SK-N-SH (cell line): Measurements from ENCODE around the gene B4GALT6. TPM values are rescaled to one million over a fixed set of nuclear protein-coding genes. Genes with fewer than 3 reads are reported as not detected.

Experiments used
- CTCF ChIA-PET: fragments of 300-600, 350-600 bp; formaldehyde crosslinking; extraction: SDS; loops from one replicate; lab custom pipeline; 2021; lab: Yijun Ruan, JAX
- POLR2A ChIA-PET: fragments of 350-600 bp; sonication (Branson Sonifier 250); formaldehyde crosslinking; extraction: SDS; loops from one replicate; lab custom pipeline; 2020; ENCODE audit warnings: antibody characterized with exemption, inconsistent platforms; lab: Yijun Ruan, JAX
- DNase-seq: peaks from one replicate; pipeline ENCODE4 v3.0.0; 2012
- H2AFZ ChIP-seq: fragments of 200-600 bp; sonication (generic); 2 replicates; pipeline ENCODE4 v1.8.1; 2016; ENCODE audit warnings: antibody characterized with exemption, mild to moderate bottlenecking, low read depth
- H3F3A ChIP-seq: fragments of 200-600 bp; sonication (generic); replicated peaks from 2 replicates; pipeline ENCODE3; 2016; ENCODE audit warnings: antibody characterized with exemption, mild to moderate bottlenecking; ENCODE audit not compliant: insufficient read depth
- H3K27ac ChIP-seq, 2 experiments: fragments of 200-500 bp in 1 of 2; fragments of 200-600 bp in 1 of 2; sonication (Bioruptor generic) in 1 of 2; sonication (generic), shearing (Covaris generic) in 1 of 2; 2 replicates each; pipeline versions ENCODE4 v1.5.1 to v1.6.1; 2014 to 2016; ENCODE audit warnings: low read depth in 2 of 2, inconsistent platforms in 1 of 2, low read length in 1 of 2, mild to moderate bottlenecking in 1 of 2, mixed read lengths in 1 of 2
- H3K27me3 ChIP-seq: fragments of 200-600 bp; sonication (generic), shearing (Covaris generic); 2 replicates; pipeline ENCODE4 v1.6.1; 2016; ENCODE audit warnings: mixed run types; ENCODE audit not compliant: insufficient read depth
- H3K36me3 ChIP-seq, 2 experiments: fragments of 200-500 bp in 1 of 2; fragments of 200-600 bp in 1 of 2; sonication (Bioruptor generic) in 1 of 2; sonication (generic) in 1 of 2; replicated peaks in 1 of 2; 2 replicates each; pipeline versions ENCODE3 to v1.5.1; 2014 to 2016; ENCODE audit warnings: low read length in 1 of 2, mild to moderate bottlenecking in 1 of 2; ENCODE audit not compliant: insufficient read depth in 2 of 2, control insufficient read depth in 1 of 2
- H3K4me1 ChIP-seq, 2 experiments: fragments of 200-500 bp in 1 of 2; fragments of 200-600 bp in 1 of 2; sonication (Bioruptor generic) in 1 of 2; sonication (generic), shearing (Covaris generic) in 1 of 2; 2 replicates each; pipeline versions ENCODE4 v1.5.1 to v1.6.1; 2014 to 2016; ENCODE audit warnings: low read depth in 1 of 2, low read length in 1 of 2, mixed run types in 1 of 2; ENCODE audit not compliant: insufficient read depth in 2 of 2, control insufficient read depth in 1 of 2
- H3K4me2 ChIP-seq: fragments of 200-600 bp; sonication (generic), shearing (Covaris generic); 2 replicates; pipeline ENCODE4 v1.6.1; 2017; ENCODE audit warnings: mixed run types
- H3K4me3 ChIP-seq, 2 experiments: fragments of 200-500 bp in 1 of 2; fragments of 200-600 bp in 1 of 2; sonication (Bioruptor generic) in 1 of 2; sonication (generic), shearing (Covaris generic) in 1 of 2; 2 replicates each; pipeline versions ENCODE4 v1.5.1 to v1.8.1; 2014 to 2016; ENCODE audit warnings: low read depth in 2 of 2, inconsistent platforms in 1 of 2, low read length in 1 of 2, mild to moderate bottlenecking in 1 of 2, mixed read lengths in 1 of 2, moderate library complexity in 1 of 2
- H3K79me2 ChIP-seq: fragments of 200-600 bp; sonication (generic); 2 replicates; pipeline ENCODE4 v1.8.1; 2017; ENCODE audit warnings: mild to moderate bottlenecking; ENCODE audit not compliant: insufficient read depth
- H3K9ac ChIP-seq: fragments of 200-600 bp; sonication (generic); 2 replicates; pipeline ENCODE4 v1.6.1; 2017; ENCODE audit warnings: mixed run types
- H3K9me2 ChIP-seq: fragments of 200-600 bp; sonication (generic); 2 replicates; pipeline ENCODE4 v1.6.1; 2017; ENCODE audit warnings: mixed run types
- H3K9me3 ChIP-seq: fragments of 200-600 bp; sonication (generic); 2 replicates; pipeline ENCODE4 v1.6.1; 2017; ENCODE audit warnings: mixed run types, mild to moderate bottlenecking, moderate library complexity
- H4K20me1 ChIP-seq: fragments of 200-600 bp; sonication (generic); 2 replicates; pipeline ENCODE4 v1.6.1; 2017; ENCODE audit warnings: mild to moderate bottlenecking, mixed run types; ENCODE audit not compliant: insufficient read depth
- CHD2 ChIP-seq: fragments of 150-350 bp; IDR thresholded peaks from 2 replicates; pipeline ENCODE4 v1.6.1; 2018; ENCODE audit warnings: low read length; ENCODE audit not compliant: partially characterized antibody
- FOXM1 ChIP-seq: IDR thresholded peaks from 2 replicates; pipeline ENCODE4 v1.4.0; 2012; ENCODE audit warnings: low read depth, mild to moderate bottlenecking
- GABPA ChIP-seq: IDR thresholded peaks from 2 replicates; pipeline ENCODE4 v1.4.0; 2012; ENCODE audit warnings: low read depth, mild to moderate bottlenecking
- NFIC ChIP-seq: IDR thresholded peaks from 2 replicates; pipeline ENCODE4 v1.4.0; 2012; ENCODE audit warnings: borderline replicate concordance
- NRF1 ChIP-seq: IDR thresholded peaks from 2 replicates; pipeline ENCODE4 v1.6.1; 2012; ENCODE audit warnings: low read depth, mild to moderate bottlenecking, low read length
- POLR2AphosphoS5 ChIP-seq: IDR thresholded peaks from 2 replicates; pipeline ENCODE4 v1.6.1; 2012; ENCODE audit warnings: low read depth, low read length
- RCOR1 ChIP-seq: fragments of 150-350 bp; IDR thresholded peaks from 2 replicates; pipeline ENCODE4 v1.6.1; 2017; ENCODE audit warnings: antibody characterized with exemption, low read length
- TAF1 ChIP-seq: IDR thresholded peaks from 2 replicates; pipeline ENCODE4 v1.6.1; 2012; ENCODE audit warnings: low read depth, mild to moderate bottlenecking, low read length, moderate library complexity, borderline replicate concordance
- WGBS: methylation state at CpG from one replicate; pipeline ENCODE4 v1.1.6; 2017; ENCODE audit warnings: low lambda C conversion rate; 5-methylcytosine and 5-hydroxymethylcytosine counted together
- polyA plus RNA-seq, 3 experiments: library from polyadenylated mRNA; depleted of rRNA; stranded (reverse); fragments of >200 nt; gene quantifications; 2 replicates each; pipeline ENCODE4 v1.2.3, GENCODE V29; 2012
- TF ChIP-seq, protein P1 (sequence below): IDR thresholded peaks from 2 replicates; pipeline ENCODE4; 2012
- TF ChIP-seq, protein P2 (sequence below): IDR thresholded peaks from 2 replicates; pipeline ENCODE4 v1.4.0; 2012; ENCODE audit warnings: low read depth, borderline replicate concordance
- TF ChIP-seq, protein P3 (sequence below): fragments of 150-350 bp; IDR thresholded peaks from 2 replicates; pipeline ENCODE4 v1.6.1; 2016; ENCODE audit warnings: mild to moderate bottlenecking, low read depth, low read length
- TF ChIP-seq, protein P4 (sequence below): fragments of 200-600 bp; sonication (generic); IDR thresholded peaks from 2 replicates; pipeline ENCODE4 v1.6.1; 2017; ENCODE audit warnings: antibody characterized with exemption, mild to moderate bottlenecking, moderate library complexity

The B4GALT6 gene
- polyA plus RNA-seq, 1 of the 3 experiments (the other 2 are of a cell fraction) = 3.1 TPM

DNA sequence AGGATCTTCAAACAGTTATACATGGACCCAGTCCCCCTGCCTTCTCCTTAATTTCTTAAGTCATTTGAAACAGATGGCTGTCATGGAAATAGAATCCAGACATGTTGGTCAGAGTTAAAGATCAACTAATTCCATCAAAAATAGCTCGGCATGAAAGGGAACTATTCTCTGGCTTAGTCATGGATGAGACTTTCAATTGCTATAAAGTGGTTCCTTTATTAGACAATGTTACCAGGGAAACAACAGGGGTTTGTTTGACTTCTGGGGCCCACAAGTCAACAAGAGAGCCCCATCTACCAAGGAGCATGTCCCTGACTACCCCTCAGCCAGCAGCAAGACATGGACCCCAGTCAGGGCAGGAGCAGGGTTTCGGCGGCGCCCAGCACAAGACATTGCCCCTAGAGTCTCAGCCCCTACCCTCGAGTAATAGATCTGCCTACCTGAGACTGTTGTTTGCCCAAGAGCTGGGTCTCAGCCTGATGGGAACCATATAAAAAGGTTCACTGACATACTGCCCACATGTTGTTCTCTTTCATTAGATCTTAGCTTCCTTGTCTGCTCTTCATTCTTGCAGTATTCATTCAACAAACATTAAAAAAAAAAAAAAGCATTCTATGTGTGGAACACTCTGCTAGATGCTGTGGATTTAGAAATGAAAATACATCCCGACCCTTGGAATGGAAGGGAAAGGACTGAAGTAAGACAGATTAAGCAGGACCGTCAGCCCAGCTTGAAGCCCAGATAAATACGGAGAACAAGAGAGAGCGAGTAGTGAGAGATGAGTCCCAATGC is 88.1 kb downstream of the B4GALT6 start (continued):
- TF ChIP-seq NRF1 (no peak), RCOR1 (no peak), FOXM1 (no peak), POLR2AphosphoS5 (peak; percentile 87; the same call in 1 of the 2 replicates), GABPA (no peak), TAF1 (no peak)
- TF ChIP-seq, protein P1, sequence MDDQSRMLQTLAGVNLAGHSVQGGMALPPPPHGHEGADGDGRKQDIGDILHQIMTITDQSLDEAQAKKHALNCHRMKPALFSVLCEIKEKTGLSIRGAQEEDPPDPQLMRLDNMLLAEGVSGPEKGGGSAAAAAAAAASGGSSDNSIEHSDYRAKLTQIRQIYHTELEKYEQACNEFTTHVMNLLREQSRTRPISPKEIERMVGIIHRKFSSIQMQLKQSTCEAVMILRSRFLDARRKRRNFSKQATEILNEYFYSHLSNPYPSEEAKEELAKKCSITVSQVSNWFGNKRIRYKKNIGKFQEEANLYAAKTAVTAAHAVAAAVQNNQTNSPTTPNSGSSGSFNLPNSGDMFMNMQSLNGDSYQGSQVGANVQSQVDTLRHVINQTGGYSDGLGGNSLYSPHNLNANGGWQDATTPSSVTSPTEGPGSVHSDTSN = peak; percentile 91
- TF ChIP-seq, protein P2, sequence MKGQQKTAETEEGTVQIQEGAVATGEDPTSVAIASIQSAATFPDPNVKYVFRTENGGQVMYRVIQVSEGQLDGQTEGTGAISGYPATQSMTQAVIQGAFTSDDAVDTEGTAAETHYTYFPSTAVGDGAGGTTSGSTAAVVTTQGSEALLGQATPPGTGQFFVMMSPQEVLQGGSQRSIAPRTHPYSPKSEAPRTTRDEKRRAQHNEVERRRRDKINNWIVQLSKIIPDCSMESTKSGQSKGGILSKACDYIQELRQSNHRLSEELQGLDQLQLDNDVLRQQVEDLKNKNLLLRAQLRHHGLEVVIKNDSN = no peak
- TF ChIP-seq, protein P3, sequence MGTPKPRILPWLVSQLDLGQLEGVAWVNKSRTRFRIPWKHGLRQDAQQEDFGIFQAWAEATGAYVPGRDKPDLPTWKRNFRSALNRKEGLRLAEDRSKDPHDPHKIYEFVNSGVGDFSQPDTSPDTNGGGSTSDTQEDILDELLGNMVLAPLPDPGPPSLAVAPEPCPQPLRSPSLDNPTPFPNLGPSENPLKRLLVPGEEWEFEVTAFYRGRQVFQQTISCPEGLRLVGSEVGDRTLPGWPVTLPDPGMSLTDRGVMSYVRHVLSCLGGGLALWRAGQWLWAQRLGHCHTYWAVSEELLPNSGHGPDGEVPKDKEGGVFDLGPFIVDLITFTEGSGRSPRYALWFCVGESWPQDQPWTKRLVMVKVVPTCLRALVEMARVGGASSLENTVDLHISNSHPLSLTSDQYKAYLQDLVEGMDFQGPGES = no peak
- TF ChIP-seq, protein P4, sequence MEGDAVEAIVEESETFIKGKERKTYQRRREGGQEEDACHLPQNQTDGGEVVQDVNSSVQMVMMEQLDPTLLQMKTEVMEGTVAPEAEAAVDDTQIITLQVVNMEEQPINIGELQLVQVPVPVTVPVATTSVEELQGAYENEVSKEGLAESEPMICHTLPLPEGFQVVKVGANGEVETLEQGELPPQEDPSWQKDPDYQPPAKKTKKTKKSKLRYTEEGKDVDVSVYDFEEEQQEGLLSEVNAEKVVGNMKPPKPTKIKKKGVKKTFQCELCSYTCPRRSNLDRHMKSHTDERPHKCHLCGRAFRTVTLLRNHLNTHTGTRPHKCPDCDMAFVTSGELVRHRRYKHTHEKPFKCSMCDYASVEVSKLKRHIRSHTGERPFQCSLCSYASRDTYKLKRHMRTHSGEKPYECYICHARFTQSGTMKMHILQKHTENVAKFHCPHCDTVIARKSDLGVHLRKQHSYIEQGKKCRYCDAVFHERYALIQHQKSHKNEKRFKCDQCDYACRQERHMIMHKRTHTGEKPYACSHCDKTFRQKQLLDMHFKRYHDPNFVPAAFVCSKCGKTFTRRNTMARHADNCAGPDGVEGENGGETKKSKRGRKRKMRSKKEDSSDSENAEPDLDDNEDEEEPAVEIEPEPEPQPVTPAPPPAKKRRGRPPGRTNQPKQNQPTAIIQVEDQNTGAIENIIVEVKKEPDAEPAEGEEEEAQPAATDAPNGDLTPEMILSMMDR = no peak

DNA sequence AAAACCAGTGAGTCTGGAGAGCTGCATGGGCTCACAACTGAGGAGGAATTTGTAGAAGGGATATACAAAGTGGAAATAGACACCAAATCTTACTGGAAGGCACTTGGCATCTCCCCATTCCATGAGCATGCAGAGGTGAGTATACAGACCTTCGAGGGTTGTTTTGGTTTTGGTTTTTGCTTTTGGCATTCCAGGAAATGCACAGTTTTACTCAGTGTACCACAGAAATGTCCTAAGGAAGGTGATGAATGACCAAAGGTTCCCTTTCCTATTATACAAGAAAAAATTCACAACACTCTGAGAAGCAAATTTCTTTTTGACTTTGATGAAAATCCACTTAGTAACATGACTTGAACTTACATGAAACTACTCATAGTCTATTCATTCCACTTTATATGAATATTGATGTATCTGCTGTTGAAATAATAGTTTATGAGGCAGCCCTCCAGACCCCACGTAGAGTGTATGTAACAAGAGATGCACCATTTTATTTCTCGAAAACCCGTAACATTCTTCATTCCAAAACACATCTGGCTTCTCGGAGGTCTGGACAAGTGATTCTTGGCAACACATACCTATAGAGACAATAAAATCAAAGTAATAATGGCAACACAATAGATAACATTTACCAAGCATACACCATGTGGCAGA is 89.1 kb downstream of the B4GALT6 start:
- Histone ChIP-seq H3K9ac (peak overlapping the region; percentile 5; the same call in 1 of the 2 replicates), H3K9me2 (no peaks in the 10 kb centered on the region), H3F3A (peaks cover 11% of the 10 kb centered on the region), H2AFZ (peak overlapping the region; percentile 3; the same call in 1 of the 2 replicates), H3K9me3 (no peaks in the 10 kb centered on the region), H3K27ac (peak overlapping the region in 1 of 2 experiments; percentile 85; a peak in 2 of 4 replicates), H3K79me2 (no peaks in the 10 kb centered on the region), H3K4me1 (peaks cover 4 to 7% of the 10 kb centered on the region in 2 experiments; a peak in 3 of 4 replicates), H3K27me3 (no peaks in the 10 kb centered on the region), H3K4me2 (peak overlapping the region; percentile 45), H3K36me3 (no peaks in the 10 kb centered on the region), H4K20me1 (no peaks in the 10 kb centered on the region), H3K4me3 (no peak overlapping the region)
- CTCF ChIA-PET = interaction anchor here (0.6 to 1.1 kb wide), 2 partner anchors 15 to 147 kb away, joined by 3 read pairs; no protein-coding TSS in a partner anchor
- POLR2A ChIA-PET = no interaction called here
- no peak for DNase-seq
- WGBS = 70% methylated on average over 5 of the region's 5 CpGs
- TF ChIP-seq NRF1 (no peak), NFIC (no peak), CHD2 (no peak)
- TF ChIP-seq, protein P2 = no peak
